Activated naive CD4-positive, alpha-beta T cell treated with anti-CD3 and anti-CD28 coated beads for 36 hours (primary cell): ENCODE data around the gene SPEF2. TPM values are rescaled to one million over a fixed set of nuclear protein-coding genes. Genes with fewer than 3 reads are reported as not detected.

Experiments used
- CTCF ChIA-PET: fragments of 350-600 bp; sonication (Branson Sonifier 250); formaldehyde crosslinking; loops from one replicate; lab custom pipeline; 2021; ENCODE audit warnings: antibody characterized with exemption; lab: Charles Lee
- DNase-seq: peaks from one replicate; pipeline ENCODE4 v3.0.0-alpha.2; 2020
- H3K27ac Mint-ChIP-seq: one replicate; pipeline ENCODE4 v1.8.0; 2021; ENCODE audit warnings: mild to moderate bottlenecking, mixed read lengths
- H3K27me3 Mint-ChIP-seq: one replicate; pipeline ENCODE4 v1.8.0; 2021; ENCODE audit warnings: low read depth, mixed read lengths
- H3K36me3 Mint-ChIP-seq: one replicate; pipeline ENCODE4 v1.8.0; 2021; ENCODE audit warnings: low read depth, mixed read lengths
- H3K4me1 Mint-ChIP-seq: one replicate; pipeline ENCODE4 v1.8.0; 2021; ENCODE audit warnings: low read depth, mixed read lengths
- H3K4me3 Mint-ChIP-seq: one replicate; pipeline ENCODE4 v1.8.0; 2021; ENCODE audit warnings: mild to moderate bottlenecking, moderate library complexity, mixed read lengths
- H3K9me3 Mint-ChIP-seq: one replicate; pipeline ENCODE4 v1.8.0; 2021; ENCODE audit warnings: mixed read lengths
- intact Hi-C: fragments of 100-400 bp; cut with micrococcal nuclease; formaldehyde crosslinking; loops from one replicate; pipeline ENCODE4 v1.15.1; 2023
- total RNA-seq, 2 experiments: library from RNA; stranded (reverse); gene quantifications; one replicate each; pipeline ENCODE4 v1.2.3, GENCODE V29; 2021

SPEF2 gene
- total RNA-seq, 2 experiments from 2014 or later: 6.5 to 6.6 TPM

DNA sequence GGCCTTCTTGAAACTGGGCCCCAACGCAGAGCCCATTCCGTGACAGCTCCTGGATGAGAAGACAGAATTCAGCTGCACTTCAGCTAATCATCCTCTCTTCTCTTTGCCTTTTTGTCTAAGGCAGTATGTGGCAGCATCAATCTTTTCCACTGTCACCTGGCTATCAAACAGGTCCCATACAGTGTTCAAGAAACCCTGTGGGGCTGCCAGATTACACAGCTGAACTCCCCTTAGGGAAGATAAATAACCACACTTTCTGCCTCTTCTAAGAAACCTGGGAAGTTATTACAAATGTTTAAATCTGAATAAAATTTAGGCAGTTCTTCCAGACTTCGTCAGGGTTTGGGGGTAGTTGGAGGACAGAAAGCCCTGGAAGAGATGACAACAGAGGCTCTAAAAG is 61.0 kb downstream of the SPEF2 start:
- Mint-ChIP-seq H3K4me1 (peaks cover 29% of the 10 kb centered on the region), H3K9me3 (no peaks in the 10 kb centered on the region), H3K27me3 (no peaks in the 10 kb centered on the region), H3K4me3 (no peak overlapping the region), H3K27ac (no peak overlapping the region), H3K36me3 (no peaks in the 10 kb centered on the region)
- DNase-seq: no peak
- CTCF ChIA-PET: interaction anchor here (0.5 to 2.1 kb wide), 3 partner anchors 132 to 247 kb away, joined by 3 to 8 read pairs (median 4); no protein-coding TSS in a partner anchor
- intact Hi-C loops: no loop called here

- Mint-ChIP-seq H3K36me3 (no peaks in the 10 kb centered on the region), H3K27me3 (no peaks in the 10 kb centered on the region), H3K4me3 (no peak overlapping the region), H3K27ac (no peak overlapping the region), H3K9me3 (no peaks in the 10 kb centered on the region), H3K4me1 (peaks cover 24% of the 10 kb centered on the region)
- intact Hi-C loops: no loop called here
- DNase-seq: no peak
- CTCF ChIA-PET: interaction anchor here (0.6 to 2.1 kb wide), 3 partner anchors 21 to 272 kb away, joined by 3 to 8 read pairs (median 4); no protein-coding TSS in a partner anchor
Measured at GRCh38 chr5:35679357-35679756, 61.7 kb downstream of the SPEF2 start.

- no peak for DNase-seq
- Mint-ChIP-seq H3K9me3 (no peaks in the 10 kb centered on the region), H3K27me3 (no peaks in the 10 kb centered on the region), H3K4me1 (peaks cover 18% of the 10 kb centered on the region), H3K27ac (no peak overlapping the region), H3K36me3 (no peaks in the 10 kb centered on the region), H3K4me3 (no peak overlapping the region)
- CTCF ChIA-PET: no interaction called here
- intact Hi-C loops: no loop called here
Measured at GRCh38 chr5:35681911-35682310, 64.2 kb downstream of the SPEF2 start.

- H3K36me3 Mint-ChIP-seq: no peaks in the 10 kb centered on the region
- intact Hi-C loops: no loop called here
- peaks cover 13% of the 10 kb centered on the region for H3K4me1 Mint-ChIP-seq
- no peaks in the 10 kb centered on the region for H3K27me3 Mint-ChIP-seq
- H3K4me3 Mint-ChIP-seq: no peak overlapping the region
- H3K27ac Mint-ChIP-seq: no peak overlapping the region
- CTCF ChIA-PET: no interaction called here
- H3K9me3 Mint-ChIP-seq: no peaks in the 10 kb centered on the region
- DNase-seq: no peak
Measured at GRCh38 chr5:35683466-35683865, 65.8 kb downstream of the SPEF2 start.

- intact Hi-C loops: no loop called here
- CTCF ChIA-PET: interaction anchor here (0.6 to 0.7 kb wide), 2 partner anchors 598 to 1350 kb away, joined by 3 read pairs; no protein-coding TSS in a partner anchor
- no peaks in the 10 kb centered on the region for H3K27me3 Mint-ChIP-seq
- no peaks in the 10 kb centered on the region for H3K36me3 Mint-ChIP-seq
- H3K27ac Mint-ChIP-seq: no peak overlapping the region
- no peak overlapping the region for H3K4me3 Mint-ChIP-seq
- no peaks in the 10 kb centered on the region for H3K9me3 Mint-ChIP-seq
- no peaks in the 10 kb centered on the region for H3K4me1 Mint-ChIP-seq
- no peak for DNase-seq
Measured at GRCh38 chr5:35685161-35685560, 67.5 kb downstream of the SPEF2 start.

DNA sequence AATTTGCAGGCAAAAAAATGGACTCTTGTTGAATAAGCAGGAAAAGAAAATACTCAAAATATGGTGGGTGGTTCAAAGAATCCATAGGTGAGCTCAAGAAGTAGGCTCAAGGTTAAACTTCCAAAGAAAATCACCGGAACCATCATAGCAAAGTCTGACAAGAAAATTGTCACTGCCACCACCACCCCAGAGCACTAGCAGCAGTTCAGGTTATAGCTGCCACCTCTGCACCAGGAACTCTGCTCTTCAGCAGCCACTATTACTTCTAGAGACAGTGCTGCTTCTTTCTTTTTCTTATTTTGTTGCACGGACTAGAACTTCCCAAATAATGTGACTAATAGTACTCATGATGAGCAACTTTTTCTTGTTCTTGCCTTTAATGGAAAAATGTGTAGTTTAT is 70.3 kb downstream of the SPEF2 start:
- H3K4me1 Mint-ChIP-seq: no peaks in the 10 kb centered on the region
- no peak overlapping the region for H3K27ac Mint-ChIP-seq
- H3K9me3 Mint-ChIP-seq: no peaks in the 10 kb centered on the region
- intact Hi-C loops: no loop called here
- CTCF ChIA-PET: no interaction called here
- H3K27me3 Mint-ChIP-seq: no peaks in the 10 kb centered on the region
- no peak for DNase-seq
- no peaks in the 10 kb centered on the region for H3K36me3 Mint-ChIP-seq
- H3K4me3 Mint-ChIP-seq: no peak overlapping the region

DNA sequence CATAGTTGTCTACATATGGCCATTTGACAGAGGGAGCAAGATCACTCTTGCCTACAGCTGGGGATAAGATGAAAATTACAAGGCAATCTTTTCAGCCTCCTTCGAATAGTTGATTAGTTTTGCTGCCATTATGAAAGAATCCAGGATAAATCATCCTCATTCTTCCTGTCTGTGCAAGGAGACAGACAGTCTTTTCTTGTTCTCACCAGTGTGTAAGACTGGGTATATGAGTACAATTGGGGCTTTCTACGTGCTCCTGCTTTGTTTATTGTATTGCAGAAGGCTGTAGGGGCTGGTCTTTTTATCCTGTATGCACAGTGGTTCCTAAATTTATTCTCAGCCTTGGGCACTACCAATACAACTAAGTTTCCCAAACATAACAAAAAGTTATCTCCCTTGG is 76.8 kb downstream of the SPEF2 start:
- Mint-ChIP-seq H3K27me3 (no peaks in the 10 kb centered on the region), H3K9me3 (no peaks in the 10 kb centered on the region), H3K36me3 (no peaks in the 10 kb centered on the region), H3K27ac (no peak overlapping the region), H3K4me3 (no peak overlapping the region), H3K4me1 (no peaks in the 10 kb centered on the region)
- no peak for DNase-seq
- CTCF ChIA-PET: interaction anchor here (1.4 kb wide), 1 partner anchor 33 kb away, joined by 3 read pairs; no protein-coding TSS in a partner anchor
- intact Hi-C loops: no loop called here

- DNase-seq: no peak
- no peak overlapping the region for H3K27ac Mint-ChIP-seq
- no peaks in the 10 kb centered on the region for H3K9me3 Mint-ChIP-seq
- no peaks in the 10 kb centered on the region for H3K4me1 Mint-ChIP-seq
- H3K27me3 Mint-ChIP-seq: no peaks in the 10 kb centered on the region
- H3K36me3 Mint-ChIP-seq: no peaks in the 10 kb centered on the region
- CTCF ChIA-PET: no interaction called here
- intact Hi-C loops: no loop called here
- no peak overlapping the region for H3K4me3 Mint-ChIP-seq
Measured at GRCh38 chr5:35698047-35698808, 80.6 kb downstream of the SPEF2 start.

GRCh38 chr5:35707659-35708058 is 90.0 kb downstream of the SPEF2 start:
- H3K27ac Mint-ChIP-seq: no peak overlapping the region
- no peaks in the 10 kb centered on the region for H3K27me3 Mint-ChIP-seq
- no peaks in the 10 kb centered on the region for H3K36me3 Mint-ChIP-seq
- no peak overlapping the region for H3K4me3 Mint-ChIP-seq
- peaks cover 15% of the 10 kb centered on the region for H3K4me1 Mint-ChIP-seq
- intact Hi-C loops: no loop called here
- CTCF ChIA-PET: no interaction called here
- no peak for DNase-seq
- H3K9me3 Mint-ChIP-seq: no peaks in the 10 kb centered on the region

- intact Hi-C loops: no loop called here
- Mint-ChIP-seq H3K27ac (no peak overlapping the region), H3K27me3 (no peaks in the 10 kb centered on the region), H3K9me3 (no peaks in the 10 kb centered on the region), H3K4me3 (no peak overlapping the region), H3K4me1 (peaks cover 15% of the 10 kb centered on the region), H3K36me3 (no peaks in the 10 kb centered on the region)
- no peak for DNase-seq
- CTCF ChIA-PET: interaction anchor here (0.9 kb wide), 1 partner anchor 59 kb away, joined by 5 read pairs; no protein-coding TSS in a partner anchor
Measured at GRCh38 chr5:35709688-35710087, 92.0 kb downstream of the SPEF2 start.

GRCh38 chr5:35717718-35718117 is 100.1 kb downstream of the SPEF2 start:
- Mint-ChIP-seq H3K36me3 (peaks cover 2% of the 10 kb centered on the region), H3K27ac (no peak overlapping the region), H3K9me3 (no peaks in the 10 kb centered on the region), H3K4me3 (no peak overlapping the region), H3K4me1 (no peaks in the 10 kb centered on the region), H3K27me3 (no peaks in the 10 kb centered on the region)
- DNase-seq: no peak
- CTCF ChIA-PET: no interaction called here
- intact Hi-C loops: no loop called here

DNA sequence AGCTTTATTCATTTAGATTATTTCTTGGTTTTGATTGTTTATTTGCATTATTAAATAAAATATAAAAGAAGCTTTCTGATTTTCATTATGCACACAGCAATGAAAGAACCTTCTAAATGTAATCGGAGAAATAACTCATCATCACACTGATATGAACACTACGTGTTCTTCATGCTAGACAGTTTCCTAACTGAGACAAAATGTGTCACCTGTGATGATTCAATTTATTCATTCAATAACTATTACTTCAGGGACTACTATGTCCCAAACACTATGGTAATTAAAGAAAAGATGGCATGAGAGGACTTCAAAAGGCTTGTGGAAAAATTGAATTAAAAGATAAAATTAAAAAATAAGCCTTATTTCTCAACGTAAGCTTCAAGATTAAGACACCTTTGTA is 118.1 kb downstream of the SPEF2 start:
- H3K9me3 Mint-ChIP-seq: peaks cover 10% of the 10 kb centered on the region
- intact Hi-C loops: loop anchor here (1.0 to 2.0 kb wide), 8 partner anchors 42 to 416 kb away; no protein-coding TSS in a partner anchor
- no peaks in the 10 kb centered on the region for H3K27me3 Mint-ChIP-seq
- CTCF ChIA-PET: interaction anchor here (0.6 to 1.4 kb wide), 4 partner anchors 41 to 448 kb away, joined by 3 to 5 read pairs (median 4); no protein-coding TSS in a partner anchor
- peaks cover 54% of the 10 kb centered on the region for H3K4me1 Mint-ChIP-seq
- H3K36me3 Mint-ChIP-seq: peaks cover 6% of the 10 kb centered on the region
- no peak for DNase-seq
- H3K4me3 Mint-ChIP-seq: no peak overlapping the region
- no peak overlapping the region for H3K27ac Mint-ChIP-seq

GRCh38 chr5:35736280-35736679 is 118.6 kb downstream of the SPEF2 start:
- intact Hi-C loops: loop anchor here (1.0 to 2.0 kb wide), 8 partner anchors 41 to 417 kb away; no protein-coding TSS in a partner anchor
- H3K4me1 Mint-ChIP-seq: peaks cover 58% of the 10 kb centered on the region
- H3K27ac Mint-ChIP-seq: peak overlapping the region; percentile 73

More at GRCh38 chr5:35736280-35736679, 118.6 kb downstream of the SPEF2 start:
- peak; percentile 83 for DNase-seq
- Mint-ChIP-seq H3K9me3 (peaks cover 10% of the 10 kb centered on the region), H3K27me3 (no peaks in the 10 kb centered on the region), H3K36me3 (peaks cover 6% of the 10 kb centered on the region), H3K4me3 (no peak overlapping the region)
- CTCF ChIA-PET: interaction anchor here (0.6 to 1.4 kb wide), 5 partner anchors 17 to 447 kb away, joined by 3 to 5 read pairs (median 4); no protein-coding TSS in a partner anchor
